Neural cell (in vitro differentiated cells): ENCODE results near the gene SUMF1.

ENCODE experiments used
- EP300 ChIP-seq: fragments of 450-650 bp; conservative IDR thresholded peaks from 2 replicates; pipeline ENCODE4 v1.6.1; 2014; ENCODE audit warnings: antibody characterized with exemption, mild to moderate bottlenecking, moderate library complexity; ENCODE audit not compliant: poor library complexity, severe bottlenecking
- EZH2 ChIP-seq: fragments of 200-600, 300-800 bp; shearing (Covaris generic), sonication (generic); IDR thresholded peaks from 2 replicates; pipeline ENCODE4 v1.6.1; 2014; ENCODE audit warnings: antibody characterized with exemption, low read length, borderline replicate concordance, mild to moderate bottlenecking; ENCODE audit not compliant: insufficient read depth, poor library complexity, severe bottlenecking
- POLR2AphosphoS5 ChIP-seq: IDR thresholded peaks from 2 replicates; pipeline ENCODE4 v1.6.1; 2012
- TAF1 ChIP-seq: IDR thresholded peaks from 2 replicates; pipeline ENCODE4 v1.6.1; 2012; ENCODE audit warnings: low read depth
- TF ChIP-seq, protein P1 (sequence below): fragments of 450-650 bp; IDR thresholded peaks from 2 replicates; pipeline ENCODE4 v1.5.1; 2014; ENCODE audit warnings: antibody characterized with exemption, mild to moderate bottlenecking, moderate library complexity; ENCODE audit not compliant: poor library complexity, severe bottlenecking

DNA sequence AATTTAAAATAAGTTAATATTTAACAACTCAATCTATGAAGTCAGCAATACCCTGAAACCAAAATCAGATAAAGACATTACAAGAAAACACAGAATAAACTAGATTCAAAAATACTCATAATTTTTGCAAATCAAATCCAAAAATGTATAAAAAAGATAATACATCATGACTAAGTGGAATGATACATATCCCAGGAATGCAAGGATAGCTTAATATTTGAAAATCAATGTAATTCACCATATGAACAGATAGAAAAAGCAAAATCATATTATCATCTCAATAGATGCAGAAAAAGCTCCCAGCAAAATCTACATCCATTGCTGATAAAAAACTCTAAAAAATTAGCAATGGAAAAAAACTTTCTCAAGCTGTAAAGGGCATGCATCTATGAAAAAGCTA, 93.4 kb downstream of the SUMF1 start:
- TF ChIP-seq POLR2AphosphoS5, result no peak
- TF ChIP-seq, protein P1, sequence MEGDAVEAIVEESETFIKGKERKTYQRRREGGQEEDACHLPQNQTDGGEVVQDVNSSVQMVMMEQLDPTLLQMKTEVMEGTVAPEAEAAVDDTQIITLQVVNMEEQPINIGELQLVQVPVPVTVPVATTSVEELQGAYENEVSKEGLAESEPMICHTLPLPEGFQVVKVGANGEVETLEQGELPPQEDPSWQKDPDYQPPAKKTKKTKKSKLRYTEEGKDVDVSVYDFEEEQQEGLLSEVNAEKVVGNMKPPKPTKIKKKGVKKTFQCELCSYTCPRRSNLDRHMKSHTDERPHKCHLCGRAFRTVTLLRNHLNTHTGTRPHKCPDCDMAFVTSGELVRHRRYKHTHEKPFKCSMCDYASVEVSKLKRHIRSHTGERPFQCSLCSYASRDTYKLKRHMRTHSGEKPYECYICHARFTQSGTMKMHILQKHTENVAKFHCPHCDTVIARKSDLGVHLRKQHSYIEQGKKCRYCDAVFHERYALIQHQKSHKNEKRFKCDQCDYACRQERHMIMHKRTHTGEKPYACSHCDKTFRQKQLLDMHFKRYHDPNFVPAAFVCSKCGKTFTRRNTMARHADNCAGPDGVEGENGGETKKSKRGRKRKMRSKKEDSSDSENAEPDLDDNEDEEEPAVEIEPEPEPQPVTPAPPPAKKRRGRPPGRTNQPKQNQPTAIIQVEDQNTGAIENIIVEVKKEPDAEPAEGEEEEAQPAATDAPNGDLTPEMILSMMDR, result no peak
- no peak for TF ChIP-seq EZH2
- no peak for TF ChIP-seq EP300
- no peak for TF ChIP-seq TAF1
